Ectodermal cell (in vitro differentiated cells): ENCODE results near the gene LIPI.
"Not testable (repeated sequence)": the region's sequence is repeated elsewhere in the genome, so short reads cannot be mapped to it uniquely, and the experiment has no call there.

Experiments
- H3K27ac ChIP-seq: 2 replicates; pipeline ENCODE4 v1.7.0; 2013; ENCODE audit warnings: mild to moderate bottlenecking, low read depth, low read length; ENCODE audit not compliant: insufficient read depth, poor library complexity, severe bottlenecking
- H3K27me3 ChIP-seq: 2 replicates; pipeline ENCODE4 v1.7.0; 2013; ENCODE audit warnings: mild to moderate bottlenecking, low read length; ENCODE audit not compliant: insufficient read depth, control insufficient read depth, poor library complexity, severe bottlenecking
- H3K36me3 ChIP-seq: one replicate; pipeline ENCODE4 v1.7.0; 2013; ENCODE audit warnings: low read length; ENCODE audit not compliant: control insufficient read depth, insufficient read depth
- H3K4me1 ChIP-seq: one replicate; pipeline ENCODE4 v1.7.0; 2013; ENCODE audit warnings: low read length; ENCODE audit not compliant: control insufficient read depth, insufficient read depth
- H3K4me3 ChIP-seq: 2 replicates; pipeline ENCODE4 v1.7.0; 2013; ENCODE audit warnings: low read depth, low read length, control low read depth; ENCODE audit not compliant: insufficient read depth
- H3K9me3 ChIP-seq: 2 replicates; pipeline ENCODE4 v1.7.0; 2013; ENCODE audit warnings: mild to moderate bottlenecking, low read length, moderate library complexity; ENCODE audit not compliant: control insufficient read depth
- WGBS, 2 experiments: methylation state at CpG; one replicate each; pipeline ENCODE4 v1.1.7; 2013; ENCODE audit warnings: missing lambda C conversion rate in 2 of 2; 5-methylcytosine and 5-hydroxymethylcytosine counted together

The LIPI gene

DNA sequence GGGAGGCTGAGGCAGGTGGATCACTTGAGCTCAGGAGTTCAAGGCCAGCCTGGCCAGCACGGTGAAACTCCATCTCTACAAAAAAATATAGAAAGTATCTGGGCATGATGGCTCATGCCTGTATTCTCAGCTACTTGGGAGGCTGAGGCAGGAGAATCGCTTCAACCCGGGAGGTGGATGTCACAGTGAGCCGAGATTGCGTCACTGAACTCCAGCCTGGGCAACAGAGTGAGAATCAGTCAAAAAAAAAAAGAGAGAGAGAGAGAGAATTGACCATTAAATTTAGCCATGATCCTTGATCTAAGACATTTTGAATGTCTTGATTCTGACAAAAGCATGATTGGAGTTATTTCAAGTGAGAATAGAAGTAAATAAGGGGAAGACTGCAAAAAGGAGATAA, 24.3 kb upstream of the LIPI start:
- Histone ChIP-seq H3K27me3 (no peaks in the 10 kb centered on the region), H3K4me3 (no peak overlapping the region), H3K36me3 (no peaks in the 10 kb centered on the region), H3K27ac (no peak overlapping the region), H3K9me3 (no peaks in the 10 kb centered on the region), H3K4me1 (no peaks in the 10 kb centered on the region)
- WGBS, 2 experiments = 80 to 87% methylated on average over 5 of the region's 5 CpGs

DNA sequence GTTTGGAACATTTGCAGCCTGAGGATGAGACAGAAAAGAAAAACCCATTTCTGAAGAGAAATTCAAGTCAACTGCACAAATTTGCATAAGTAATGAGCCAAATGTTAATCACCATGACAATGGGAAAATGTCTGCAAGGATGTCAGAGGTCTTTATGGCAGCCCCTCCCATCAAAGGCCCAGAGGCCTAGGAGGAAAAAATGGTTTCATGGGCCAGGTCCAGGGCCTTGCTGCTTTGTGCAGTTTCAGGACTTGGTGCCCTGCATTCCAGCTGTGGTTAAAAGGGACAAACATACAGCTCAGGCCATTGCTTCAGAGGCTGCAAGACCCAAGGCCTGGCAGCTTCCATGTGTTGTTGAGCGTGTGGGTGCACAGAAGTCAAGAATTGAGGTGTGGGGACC, 18.6 kb upstream of the LIPI start:
- 89 to 91% methylated on average over 1 of the region's 1 CpG for WGBS, 2 experiments
- Histone ChIP-seq H3K36me3 (no peaks in the 10 kb centered on the region), H3K9me3 (no peaks in the 10 kb centered on the region), H3K4me3 (no peak overlapping the region), H3K27ac (no peak overlapping the region), H3K4me1 (no peaks in the 10 kb centered on the region), H3K27me3 (no peaks in the 10 kb centered on the region)

- no peak overlapping the region for H3K4me3 ChIP-seq
- WGBS, 2 experiments = 96 to 100% methylated on average over 1 of the region's 1 CpG
Measured at GRCh38 chr21:14223365-14223764, 12.6 kb upstream of the LIPI start.

GRCh38 chr21:14215971-14216641, 5.4 kb upstream of the LIPI start, which contains the start of gene RBM11:
RBM11 (plus strand) TSS chr21:14216157; CDS start chr21:14216187, 30 bp downstream.
- peaks cover 11% of the 10 kb centered on the region for H3K27me3 ChIP-seq
- WGBS, 2 experiments = 1% methylated on average over 55 of the region's 55 CpGs
- no peaks in the 10 kb centered on the region for H3K4me1 ChIP-seq
- H3K36me3 ChIP-seq = no peaks in the 10 kb centered on the region
- no peaks in the 10 kb centered on the region for H3K9me3 ChIP-seq
- H3K4me3 ChIP-seq = peak within 1 kb of the TSS; percentile 74
- no peak within 1 kb of the TSS for H3K27ac ChIP-seq

More at GRCh38 chr21:14223365-14223764, 12.6 kb upstream of the LIPI start:
- H3K9me3 ChIP-seq = no peaks in the 10 kb centered on the region
- H3K27ac ChIP-seq = no peak overlapping the region
- H3K4me1 ChIP-seq = no peaks in the 10 kb centered on the region
- no peaks in the 10 kb centered on the region for H3K36me3 ChIP-seq
- H3K27me3 ChIP-seq = no peaks in the 10 kb centered on the region

DNA sequence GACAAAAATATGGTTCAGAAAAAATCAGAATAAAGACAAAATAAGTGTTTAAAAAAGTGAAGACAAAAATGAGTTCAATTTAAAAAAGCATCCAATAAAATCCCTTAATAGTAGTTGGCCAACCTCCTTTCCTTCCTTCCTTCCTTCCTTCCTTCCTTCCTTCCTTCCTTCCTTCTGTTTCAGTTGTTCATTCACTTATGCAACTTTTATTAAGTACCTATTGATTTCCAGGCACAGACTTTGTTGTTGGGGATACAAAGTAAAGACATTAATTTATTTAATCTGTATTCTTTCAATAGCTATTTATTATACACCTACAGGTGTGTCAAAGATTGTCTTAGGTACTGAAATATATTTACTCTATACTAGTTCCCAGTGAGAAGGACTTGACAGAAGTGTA, 2.4 kb upstream of the LIPI start:
- Histone ChIP-seq H3K27me3 (peaks cover 11% of the 10 kb centered on the region), H3K27ac (no peak overlapping the region), H3K9me3 (no peaks in the 10 kb centered on the region), H3K36me3 (no peaks in the 10 kb centered on the region), H3K4me1 (no peaks in the 10 kb centered on the region), H3K4me3 (no peak overlapping the region)

GRCh38 chr21:14206222-14206621, 4.5 kb downstream of the LIPI start:
- no peaks in the 10 kb centered on the region for H3K9me3 ChIP-seq
- no peaks in the 10 kb centered on the region for H3K36me3 ChIP-seq
- H3K27me3 ChIP-seq = no peaks in the 10 kb centered on the region
- H3K4me3 ChIP-seq = no peak overlapping the region
- no peak overlapping the region for H3K27ac ChIP-seq
- H3K4me1 ChIP-seq = no peaks in the 10 kb centered on the region

DNA sequence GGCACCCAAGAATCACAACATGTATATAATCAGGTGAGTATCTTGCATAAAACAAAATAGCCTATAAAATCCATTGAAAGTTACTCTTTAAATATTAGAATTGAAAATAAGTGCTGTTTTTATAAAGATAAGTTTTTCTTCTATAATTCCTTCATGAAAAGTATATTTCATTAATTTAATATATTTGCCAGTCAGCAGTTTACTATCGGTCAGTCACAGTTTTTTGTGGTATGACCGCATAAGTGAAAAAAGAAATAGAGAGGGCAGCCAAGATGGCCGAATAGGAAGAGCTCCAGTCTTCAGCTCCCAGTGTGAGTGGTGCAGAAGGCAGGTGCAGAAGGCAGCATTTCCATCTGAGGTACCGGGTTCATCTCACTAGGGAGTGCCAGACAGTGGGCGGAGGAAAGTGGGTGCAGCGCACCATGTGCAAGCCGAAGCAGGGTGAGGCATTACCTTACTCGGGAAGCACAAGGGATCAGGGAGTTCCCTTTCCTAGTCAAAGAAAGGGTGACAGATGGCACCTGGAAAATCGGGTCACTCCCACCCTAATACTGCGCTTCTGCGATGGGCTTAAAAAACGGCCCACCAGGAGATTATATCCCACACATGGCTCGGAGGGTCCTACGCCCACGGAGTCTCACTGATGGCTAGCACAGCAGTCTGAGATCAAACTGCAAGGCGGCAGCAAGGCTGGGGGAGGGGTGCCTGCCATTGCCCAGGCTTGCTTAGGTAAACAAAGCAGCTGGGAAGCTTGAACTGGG, 44.1 kb downstream of the LIPI start:
- WGBS, 2 experiments = 82 to 86% methylated on average over 16 of the region's 16 CpGs
- not testable (repeated sequence) for H3K27me3 ChIP-seq

GRCh38 chr21:14143999-14144398, 66.8 kb downstream of the LIPI start:
- no peaks in the 10 kb centered on the region for H3K4me1 ChIP-seq
- no peak overlapping the region for H3K4me3 ChIP-seq
- no peaks in the 10 kb centered on the region for H3K36me3 ChIP-seq
- H3K9me3 ChIP-seq = peaks cover 2% of the 10 kb centered on the region
- no peak overlapping the region for H3K27ac ChIP-seq
- H3K27me3 ChIP-seq = no peaks in the 10 kb centered on the region

More for the DNA sequence above, 44.1 kb downstream of the LIPI start:
- not testable (repeated sequence) for H3K27ac ChIP-seq, H3K9me3 ChIP-seq, H3K4me1 ChIP-seq, H3K36me3 ChIP-seq, H3K4me3 ChIP-seq

DNA sequence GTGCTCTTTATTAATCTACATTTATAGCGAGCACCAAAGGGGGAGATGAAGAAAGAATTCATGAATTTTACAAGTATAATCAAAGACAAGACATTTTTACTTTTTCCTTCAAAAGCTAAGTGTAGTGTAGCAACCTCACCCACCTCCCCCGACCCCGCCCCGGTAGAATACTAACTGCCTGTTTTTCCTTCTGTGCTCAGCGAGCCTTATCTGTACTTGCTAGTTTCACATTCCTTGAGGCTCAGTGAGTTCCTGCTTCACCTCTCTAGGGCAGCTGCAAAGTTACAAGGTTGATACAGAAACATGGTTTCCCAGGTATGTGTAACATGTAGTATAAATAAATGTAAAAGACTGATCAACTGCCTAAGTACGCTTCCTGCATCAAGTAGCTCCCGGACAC, 86.5 kb downstream of the LIPI start:
- Histone ChIP-seq H3K27me3 (no peaks in the 10 kb centered on the region), H3K4me3 (no peak overlapping the region), H3K4me1 (no peaks in the 10 kb centered on the region), H3K9me3 (no peaks in the 10 kb centered on the region), H3K27ac (no peak overlapping the region), H3K36me3 (no peaks in the 10 kb centered on the region)
- 92 to 94% methylated on average over 6 to 7 of the region's 7 CpGs for WGBS, 2 experiments

- Histone ChIP-seq H3K9me3 (no peaks in the 10 kb centered on the region), H3K27ac (no peak overlapping the region), H3K4me1 (no peaks in the 10 kb centered on the region), H3K4me3 (no peak overlapping the region), H3K27me3 (no peaks in the 10 kb centered on the region), H3K36me3 (no peaks in the 10 kb centered on the region)
- WGBS, 2 experiments = 95 to 97% methylated on average over 5 of the region's 5 CpGs
Measured at GRCh38 chr21:14121719-14122118, 89.0 kb downstream of the LIPI start.
